ENCODE results near the gene DCAF10. TPM values are rescaled to one million over a fixed set of nuclear protein-coding genes. Genes with fewer than 3 reads are reported as not detected.

The DCAF10 gene
- total and polyA plus RNA-seq, 2 donors from 2014 or later = 10.6 to 28.5 TPM

DNA sequence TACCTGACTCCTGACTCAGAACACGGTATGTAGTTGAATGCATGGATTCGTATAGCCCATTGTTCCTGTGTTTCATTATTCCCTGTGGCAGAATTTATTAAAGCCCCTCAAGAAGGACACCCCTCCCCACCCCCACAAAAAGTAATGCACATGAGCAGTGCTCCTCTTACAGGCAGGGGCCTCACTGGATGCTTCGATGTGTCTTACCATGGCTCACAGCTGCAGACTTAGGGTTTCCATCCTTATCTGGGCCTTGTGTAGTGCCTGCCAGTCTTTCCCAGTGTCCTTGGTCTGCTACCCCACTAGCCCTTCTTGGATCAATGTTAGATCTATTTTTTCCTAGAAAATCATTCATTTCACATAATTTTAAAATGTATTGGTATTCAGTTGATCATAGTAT, 30.6 kb upstream of the DCAF10 start:
- H3K27ac ChIP-seq (ENCODE audit: low read depth in 2 of 2, low read length in 2 of 2) = no peak overlapping the region
- H3K4me1 ChIP-seq (ENCODE audit: control insufficient read depth in 2 of 3, insufficient read depth in 2 of 3, low read depth in 1 of 3, low read length in 3 of 3) = no peaks in the 10 kb centered on the region
- H3K36me3 ChIP-seq (ENCODE audit: control insufficient read depth in 2 of 3, insufficient read depth in 3 of 3, low read length in 3 of 3) = peaks cover under 1 to 3% (median 2%) of the 10 kb centered on the region in 3 donors
- intact Hi-C loops (cut with DNase I) = no loop called here
- no peaks in the 10 kb centered on the region for H3K9me3 ChIP-seq (ENCODE audit: control insufficient read depth in 2 of 3, insufficient read depth in 1 of 3, low read length in 3 of 3)
- no peaks in the 10 kb centered on the region for H3K27me3 ChIP-seq (ENCODE audit: control insufficient read depth, insufficient read depth, low read length)
- no peak overlapping the region for H3K4me3 ChIP-seq (ENCODE audit: low read length in 3 of 3)
- DNase-seq (no peak), FAIRE-seq (no peak)
- no peak overlapping the region for H3K9ac ChIP-seq (ENCODE audit: low read length in 3 of 3)
- TF ChIP-seq, protein P1, sequence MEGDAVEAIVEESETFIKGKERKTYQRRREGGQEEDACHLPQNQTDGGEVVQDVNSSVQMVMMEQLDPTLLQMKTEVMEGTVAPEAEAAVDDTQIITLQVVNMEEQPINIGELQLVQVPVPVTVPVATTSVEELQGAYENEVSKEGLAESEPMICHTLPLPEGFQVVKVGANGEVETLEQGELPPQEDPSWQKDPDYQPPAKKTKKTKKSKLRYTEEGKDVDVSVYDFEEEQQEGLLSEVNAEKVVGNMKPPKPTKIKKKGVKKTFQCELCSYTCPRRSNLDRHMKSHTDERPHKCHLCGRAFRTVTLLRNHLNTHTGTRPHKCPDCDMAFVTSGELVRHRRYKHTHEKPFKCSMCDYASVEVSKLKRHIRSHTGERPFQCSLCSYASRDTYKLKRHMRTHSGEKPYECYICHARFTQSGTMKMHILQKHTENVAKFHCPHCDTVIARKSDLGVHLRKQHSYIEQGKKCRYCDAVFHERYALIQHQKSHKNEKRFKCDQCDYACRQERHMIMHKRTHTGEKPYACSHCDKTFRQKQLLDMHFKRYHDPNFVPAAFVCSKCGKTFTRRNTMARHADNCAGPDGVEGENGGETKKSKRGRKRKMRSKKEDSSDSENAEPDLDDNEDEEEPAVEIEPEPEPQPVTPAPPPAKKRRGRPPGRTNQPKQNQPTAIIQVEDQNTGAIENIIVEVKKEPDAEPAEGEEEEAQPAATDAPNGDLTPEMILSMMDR (IDR thresholded peaks at IDR 0.05; ENCODE audit: borderline replicate concordance, extremely low read depth, insufficient read depth) = no peak

DNA sequence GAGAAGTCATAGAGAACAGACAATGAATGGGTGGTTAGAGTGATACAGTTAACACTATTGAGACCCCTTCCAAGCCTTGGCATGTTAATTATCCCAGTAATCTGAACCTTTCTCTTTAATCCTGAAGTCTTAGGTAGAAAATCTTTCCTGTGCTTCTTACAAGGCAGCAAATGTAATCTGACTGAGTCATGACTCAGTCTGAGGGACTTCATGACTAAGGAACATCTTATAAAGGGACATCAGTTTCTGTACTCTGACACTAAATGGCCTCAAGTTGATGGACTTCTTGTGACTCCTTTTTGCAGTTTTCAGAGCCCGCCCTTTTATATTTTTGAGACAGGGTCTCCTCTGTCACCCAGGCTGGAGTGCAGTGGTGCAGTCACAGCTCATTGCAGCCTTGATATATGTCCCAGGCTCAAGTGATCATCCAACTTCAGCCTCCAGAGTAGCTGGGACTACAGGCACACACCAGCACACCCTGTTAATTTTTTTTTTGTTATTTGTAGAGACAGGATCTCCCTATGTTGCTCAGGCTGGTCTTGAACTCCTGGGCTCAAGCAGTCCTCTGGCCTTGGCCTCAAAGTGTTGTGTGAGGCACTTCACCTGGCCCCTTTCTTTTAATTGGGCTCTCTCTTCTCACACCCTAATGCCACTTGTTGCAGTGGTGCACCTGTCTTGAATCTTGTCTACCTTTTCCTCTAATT, 25.2 kb upstream of the DCAF10 start:
- no peaks in the 10 kb centered on the region for H3K9me3 ChIP-seq (ENCODE audit: control insufficient read depth in 2 of 3, insufficient read depth in 1 of 3, low read length in 3 of 3)
- no peak overlapping the region for H3K27ac ChIP-seq (ENCODE audit: low read depth in 2 of 2, low read length in 2 of 2)
- no peaks in the 10 kb centered on the region for H3K4me1 ChIP-seq (ENCODE audit: control insufficient read depth in 2 of 3, insufficient read depth in 2 of 3, low read depth in 1 of 3, low read length in 3 of 3)
- H3K4me3 ChIP-seq (ENCODE audit: low read length in 3 of 3) = no peak overlapping the region
- intact Hi-C loops (cut with DNase I) = no loop called here
- DNase-seq (no peak), FAIRE-seq (no peak)
- H3K27me3 ChIP-seq (ENCODE audit: control insufficient read depth, insufficient read depth, low read length) = no peaks in the 10 kb centered on the region
- TF ChIP-seq, protein P1 (IDR thresholded peaks at IDR 0.05; ENCODE audit: borderline replicate concordance, extremely low read depth, insufficient read depth) = no peak
- H3K36me3 ChIP-seq (ENCODE audit: control insufficient read depth in 2 of 3, insufficient read depth in 3 of 3, low read length in 3 of 3) = peaks cover 2 to 19% (median 15%) of the 10 kb centered on the region in 3 donors
- no peak overlapping the region for H3K9ac ChIP-seq (ENCODE audit: low read length in 3 of 3)

DNA sequence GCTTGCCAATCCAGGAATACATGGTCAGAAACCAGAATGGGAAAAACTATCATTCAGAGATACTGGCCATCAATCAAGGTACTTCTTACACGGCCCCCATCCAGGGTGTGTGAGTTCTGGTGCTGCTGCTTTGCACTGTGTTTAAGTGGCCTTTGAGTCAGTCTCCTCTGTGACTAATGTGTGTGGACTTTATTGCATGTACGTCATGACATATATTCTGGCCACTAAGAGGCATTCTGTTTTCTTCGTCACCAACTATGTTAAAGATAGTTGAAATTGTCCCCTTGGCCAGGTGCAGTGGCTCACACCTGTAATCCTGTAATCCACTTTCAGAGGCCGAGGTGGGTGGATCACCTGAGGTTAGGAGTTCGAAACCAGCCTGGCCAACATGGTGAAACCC, 24.3 kb upstream of the DCAF10 start:
- DNase-seq (no peak), FAIRE-seq (no peak)
- no peak overlapping the region for H3K9ac ChIP-seq (ENCODE audit: low read length in 3 of 3)
- intact Hi-C loops (cut with DNase I) = no loop called here
- TF ChIP-seq, protein P1 (IDR thresholded peaks at IDR 0.05; ENCODE audit: borderline replicate concordance, extremely low read depth, insufficient read depth) = no peak
- H3K27me3 ChIP-seq (ENCODE audit: control insufficient read depth, insufficient read depth, low read length) = no peaks in the 10 kb centered on the region
- H3K4me3 ChIP-seq (ENCODE audit: low read length in 3 of 3) = no peak overlapping the region
- no peaks in the 10 kb centered on the region for H3K9me3 ChIP-seq (ENCODE audit: control insufficient read depth in 2 of 3, insufficient read depth in 1 of 3, low read length in 3 of 3)
- H3K36me3 ChIP-seq (ENCODE audit: control insufficient read depth in 2 of 3, insufficient read depth in 3 of 3, low read length in 3 of 3) = peaks cover 4 to 28% (median 21%) of the 10 kb centered on the region in 3 donors
- H3K27ac ChIP-seq (ENCODE audit: low read depth in 2 of 2, low read length in 2 of 2) = no peak overlapping the region
- peaks cover 0 to 2% (median 0%) of the 10 kb centered on the region in 3 donors for H3K4me1 ChIP-seq (ENCODE audit: control insufficient read depth in 2 of 3, insufficient read depth in 2 of 3, low read depth in 1 of 3, low read length in 3 of 3)

All from kidney (tissue), 14 donors.